Measurements from ENCODE around the gene SMIM35. TPM values are rescaled to one million over a fixed set of nuclear protein-coding genes. Genes with fewer than 3 reads are reported as not detected.

The SMIM35 gene
- total RNA-seq, 4 donors from 2014 or later: 0.47 TPM; not detected in 3

DNA sequence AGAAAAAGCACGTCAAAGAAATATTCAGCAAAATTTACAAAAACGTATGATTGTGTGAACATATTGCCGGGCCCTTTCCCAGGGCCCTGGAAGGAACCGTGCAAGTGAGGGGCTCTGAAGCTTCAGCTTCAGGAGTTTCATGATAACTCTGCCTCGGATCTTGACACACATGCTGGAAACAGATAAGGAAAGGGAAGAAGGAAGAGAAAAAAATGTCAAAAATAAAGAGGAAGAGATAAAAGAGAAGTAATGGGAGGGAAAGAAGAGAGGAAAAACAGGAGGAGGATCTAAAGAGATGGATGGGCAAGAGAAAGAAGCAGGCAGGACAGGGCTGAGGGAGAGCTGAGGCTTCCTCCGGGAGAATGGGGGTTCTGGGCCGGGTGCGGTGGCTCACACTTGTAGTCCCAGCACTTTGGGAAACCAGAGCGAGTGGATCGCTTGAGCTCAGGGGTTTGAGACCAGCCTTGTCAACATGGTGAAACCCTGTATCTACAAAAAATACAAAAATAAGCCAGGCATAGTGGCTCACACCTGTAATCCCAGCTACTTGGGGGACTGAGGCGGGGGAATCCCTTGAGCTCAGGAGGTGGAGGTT, 12.6 kb downstream of the SMIM35 start:
- ATAC-seq (ENCODE audit: low FRiP score): no peak
- TF ChIP-seq, protein P1, sequence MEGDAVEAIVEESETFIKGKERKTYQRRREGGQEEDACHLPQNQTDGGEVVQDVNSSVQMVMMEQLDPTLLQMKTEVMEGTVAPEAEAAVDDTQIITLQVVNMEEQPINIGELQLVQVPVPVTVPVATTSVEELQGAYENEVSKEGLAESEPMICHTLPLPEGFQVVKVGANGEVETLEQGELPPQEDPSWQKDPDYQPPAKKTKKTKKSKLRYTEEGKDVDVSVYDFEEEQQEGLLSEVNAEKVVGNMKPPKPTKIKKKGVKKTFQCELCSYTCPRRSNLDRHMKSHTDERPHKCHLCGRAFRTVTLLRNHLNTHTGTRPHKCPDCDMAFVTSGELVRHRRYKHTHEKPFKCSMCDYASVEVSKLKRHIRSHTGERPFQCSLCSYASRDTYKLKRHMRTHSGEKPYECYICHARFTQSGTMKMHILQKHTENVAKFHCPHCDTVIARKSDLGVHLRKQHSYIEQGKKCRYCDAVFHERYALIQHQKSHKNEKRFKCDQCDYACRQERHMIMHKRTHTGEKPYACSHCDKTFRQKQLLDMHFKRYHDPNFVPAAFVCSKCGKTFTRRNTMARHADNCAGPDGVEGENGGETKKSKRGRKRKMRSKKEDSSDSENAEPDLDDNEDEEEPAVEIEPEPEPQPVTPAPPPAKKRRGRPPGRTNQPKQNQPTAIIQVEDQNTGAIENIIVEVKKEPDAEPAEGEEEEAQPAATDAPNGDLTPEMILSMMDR (IDR thresholded peaks at IDR 0.05): no peak
- no peak for DNase-seq (ENCODE audit: low spot score)

DNA sequence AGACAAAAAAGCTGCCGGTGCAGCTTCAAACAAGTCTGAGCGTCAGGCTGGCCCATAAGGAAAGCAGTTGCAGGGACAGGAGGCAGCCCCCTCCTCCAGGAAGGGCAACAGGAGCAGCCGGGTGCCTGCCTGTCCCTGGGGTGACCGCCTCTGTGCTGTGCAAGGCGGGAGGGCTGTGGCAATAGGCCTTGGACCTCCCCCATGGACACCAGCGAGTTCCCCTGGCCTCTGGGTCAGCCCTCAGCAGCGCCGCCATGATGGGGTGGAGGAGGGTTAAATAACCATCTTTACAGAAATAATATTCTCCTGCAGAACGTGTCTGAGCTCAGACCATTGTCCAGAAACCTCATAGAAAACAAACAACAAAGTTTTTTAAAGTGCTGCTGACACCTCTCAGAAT, 13.2 kb downstream of the SMIM35 start:
- ATAC-seq (ENCODE audit: low FRiP score) (no peak), DNase-seq (ENCODE audit: low spot score) (no peak)
- TF ChIP-seq, protein P1 (IDR thresholded peaks at IDR 0.05): no peak

GRCh38 chr11:118071416-118072030, 15.2 kb downstream of the SMIM35 start:
- TF ChIP-seq, protein P1 (IDR thresholded peaks at IDR 0.05): no peak
- DNase-seq (ENCODE audit: low spot score): no peak
- no peak for ATAC-seq (ENCODE audit: low FRiP score)

DNA sequence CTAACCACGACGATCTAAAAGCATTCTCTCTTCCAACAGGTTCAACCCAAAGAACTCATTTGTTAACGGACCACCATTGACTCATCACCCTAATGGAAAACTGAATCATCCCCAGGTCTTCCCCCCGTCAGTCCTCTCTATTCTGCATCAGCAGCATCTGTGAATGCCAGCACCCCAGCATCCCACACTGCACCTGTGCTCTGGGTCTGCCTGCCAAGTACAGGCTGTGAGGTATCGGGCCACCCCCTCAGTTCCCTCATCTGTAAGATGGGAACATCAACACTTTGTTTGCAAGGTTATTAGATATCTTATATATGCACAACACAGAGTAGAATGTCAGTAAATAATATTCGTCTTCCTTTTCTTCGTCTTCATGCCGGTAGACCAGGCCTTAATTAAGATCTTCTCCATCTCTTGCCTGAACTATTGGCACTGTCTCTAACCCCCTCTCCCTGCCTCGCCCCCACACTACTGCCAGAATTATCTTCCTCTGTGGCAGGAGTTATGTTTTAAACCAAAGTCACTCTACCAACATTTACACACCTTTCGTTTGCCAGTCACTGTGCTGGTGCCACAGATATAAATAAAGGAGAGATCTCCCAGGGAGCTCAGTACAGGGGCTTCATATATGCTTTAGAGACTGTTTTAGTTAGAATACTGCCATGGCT, 17.7 kb downstream of the SMIM35 start:
- TF ChIP-seq, protein P1 (IDR thresholded peaks at IDR 0.05): no peak
- ATAC-seq (ENCODE audit: low FRiP score): no peak

GRCh38 chr11:118068206-118068944, 18.4 kb downstream of the SMIM35 start:
- DNase-seq (ENCODE audit: low spot score) (no peak), ATAC-seq (ENCODE audit: low FRiP score) (no peak)
- TF ChIP-seq, protein P1 (IDR thresholded peaks at IDR 0.05): no peak

More for the DNA sequence above, 17.7 kb downstream of the SMIM35 start:
- DNase-seq (ENCODE audit: low spot score): no peak

DNA sequence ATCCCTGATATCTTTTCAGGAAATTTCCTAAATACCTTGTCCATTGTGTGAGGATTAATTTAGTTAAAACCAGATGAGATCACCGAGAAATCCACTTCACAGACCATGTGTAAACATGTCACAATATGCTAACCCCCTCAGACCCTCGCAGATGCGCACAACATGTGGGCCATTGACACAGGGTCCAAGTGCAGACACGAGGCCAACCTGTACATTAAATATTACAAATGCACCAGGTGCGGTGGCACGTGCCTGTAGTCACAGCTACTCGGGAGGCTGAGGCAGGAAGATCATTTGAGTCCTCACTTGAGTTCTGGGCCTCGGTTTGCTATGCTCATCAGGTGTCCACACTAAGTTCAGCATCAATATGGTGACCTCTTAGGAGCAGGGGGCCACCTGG, 19.8 kb downstream of the SMIM35 start:
- DNase-seq (ENCODE audit: low spot score) (no peak), ATAC-seq (ENCODE audit: low FRiP score) (no peak)
- TF ChIP-seq, protein P1 (IDR thresholded peaks at IDR 0.05): no peak

All from omental fat pad (tissue), 4 donors.